BE2C (cell line): ENCODE measurements around the gene MEG3.
"Not testable (repeated sequence)": the region's sequence is repeated elsewhere in the genome, so short reads cannot be mapped to it uniquely, and the experiment has no call there.

Experiments
- DNase-seq: peaks from one replicate; pipeline ENCODE4 v3.0.0-alpha.2; 2020
- H3K27me3 ChIP-seq: fragments of 250-450 bp; sonication (Bioruptor Pico); 2 replicates; pipeline ENCODE4 v1.5.1; 2020; ENCODE audit warnings: mild to moderate bottlenecking
- H3K36me3 ChIP-seq: fragments of 250-450 bp; sonication (Bioruptor Pico); 2 replicates; pipeline ENCODE4 v1.5.1; 2020; ENCODE audit warnings: mild to moderate bottlenecking
- H3K4me1 ChIP-seq: fragments of 250-450 bp; sonication (Bioruptor Pico); 2 replicates; pipeline ENCODE4 v1.5.1; 2020
- H3K4me3 ChIP-seq: 2 replicates; pipeline ENCODE4 v1.5.1; 2011; ENCODE audit warnings: low read depth, low read length
- H3K9me3 ChIP-seq: fragments of 250-450 bp; sonication (Bioruptor Pico); 2 replicates; pipeline ENCODE4 v1.5.1; 2020
- CTCF ChIP-seq: IDR thresholded peaks from 2 replicates; pipeline ENCODE4 v1.5.1; 2012; ENCODE audit warnings: mild to moderate bottlenecking, low read depth, low read length

Gene MEG3

GRCh38 chr14:100790502-100791347 lies 35.2 kb upstream of the MEG3 start:
- Histone ChIP-seq H3K4me3 (no peak overlapping the region), H3K9me3 (no peaks in the 10 kb centered on the region), H3K36me3 (no peaks in the 10 kb centered on the region), H3K4me1 (peaks cover 9% of the 10 kb centered on the region), H3K27me3 (no peaks in the 10 kb centered on the region)
- no peak for DNase-seq
- no peak for TF ChIP-seq CTCF

GRCh38 chr14:100791348-100791735 lies 34.6 kb upstream of the MEG3 start:
- DNase-seq = no peak
- H3K27me3 ChIP-seq = no peaks in the 10 kb centered on the region
- no peak for TF ChIP-seq CTCF
- no peaks in the 10 kb centered on the region for H3K36me3 ChIP-seq
- H3K9me3 ChIP-seq = no peaks in the 10 kb centered on the region
- H3K4me3 ChIP-seq = no peak overlapping the region
- peaks cover 5% of the 10 kb centered on the region for H3K4me1 ChIP-seq

GRCh38 chr14:100791995-100792394 lies 33.9 kb upstream of the MEG3 start:
- no peaks in the 10 kb centered on the region for H3K9me3 ChIP-seq
- H3K27me3 ChIP-seq = no peaks in the 10 kb centered on the region
- no peak for DNase-seq
- H3K36me3 ChIP-seq = no peaks in the 10 kb centered on the region
- no peak for TF ChIP-seq CTCF
- no peak overlapping the region for H3K4me3 ChIP-seq
- H3K4me1 ChIP-seq = peaks cover 4% of the 10 kb centered on the region

- Histone ChIP-seq H3K36me3 (no peaks in the 10 kb centered on the region), H3K4me1 (no peaks in the 10 kb centered on the region), H3K27me3 (no peaks in the 10 kb centered on the region), H3K9me3 (no peaks in the 10 kb centered on the region), H3K4me3 (no peak overlapping the region)
- no peak for TF ChIP-seq CTCF
- no peak for DNase-seq
These were observed 29.0 kb upstream of the MEG3 start for GRCh38 chr14:100796946-100797345.

GRCh38 chr14:100800041-100800440 lies 25.9 kb upstream of the MEG3 start:
- H3K9me3 ChIP-seq = no peaks in the 10 kb centered on the region
- no peaks in the 10 kb centered on the region for H3K4me1 ChIP-seq
- H3K36me3 ChIP-seq = no peaks in the 10 kb centered on the region
- DNase-seq = no peak
- no peak for TF ChIP-seq CTCF
- H3K27me3 ChIP-seq = no peaks in the 10 kb centered on the region
- H3K4me3 ChIP-seq = no peak overlapping the region

- not testable (repeated sequence) for H3K9me3 ChIP-seq, DNase-seq, H3K4me1 ChIP-seq, H3K36me3 ChIP-seq, H3K4me3 ChIP-seq, H3K27me3 ChIP-seq
These were observed 24.5 kb upstream of the MEG3 start for GRCh38 chr14:100801433-100801832.
